NCI-H526 treated with DMSO at 0.1 percent for 48 hours (cell line): Measurements from ENCODE around the gene HP.
"Not testable (repeated sequence)": the region's sequence is repeated elsewhere in the genome, so short reads cannot be mapped to it uniquely, and the experiment has no call there.

Source experiments
- DNase-seq: peaks from one replicate; lab custom pipeline; 2025; lab: John Stamatoyannopoulos, UW

The HP gene

GRCh38 chr16:72054254-72054847 lies at the start of gene HP:
HP (plus strand) TSS chr16:72054505; CDS start chr16:72054653, 148 bp downstream.
- not testable (repeated sequence) for DNase-seq

- DNase-seq, result not testable (repeated sequence)
Observed at GRCh38 chr16:72008065-72008423, 46.3 kb upstream of the HP start.

GRCh38 chr16:72008424-72009216 lies 45.7 kb upstream of the HP start, which contains the start of gene DHODH:
DHODH (plus strand) TSS chr16:72008744; CDS start chr16:72008765, 21 bp downstream.
- peak; percentile 91 for DNase-seq

- DNase-seq, result no peak
Observed at GRCh38 chr16:72009779-72010178, 44.5 kb upstream of the HP start.

- DNase-seq, result no peak
Observed at GRCh38 chr16:72012607-72013006, 41.7 kb upstream of the HP start.

- no peak for DNase-seq
Observed at GRCh38 chr16:72013389-72013788, 40.9 kb upstream of the HP start.

GRCh38 chr16:72013888-72014581 lies 40.3 kb upstream of the HP start:
- no peak for DNase-seq

- no peak for DNase-seq
Observed at GRCh38 chr16:72014675-72015074, 39.6 kb upstream of the HP start.

GRCh38 chr16:72015124-72015523 lies 39.2 kb upstream of the HP start:
- no peak for DNase-seq

GRCh38 chr16:72018470-72018869 lies 35.8 kb upstream of the HP start:
- DNase-seq, result no peak

GRCh38 chr16:72021043-72021442 lies 33.3 kb upstream of the HP start:
- no peak for DNase-seq

- DNase-seq, result no peak
Observed at GRCh38 chr16:72022127-72022526, 32.2 kb upstream of the HP start.

- DNase-seq, result no peak
Observed at GRCh38 chr16:72023962-72024361, 30.3 kb upstream of the HP start.

- no peak for DNase-seq
Observed at GRCh38 chr16:72024862-72025382, 29.4 kb upstream of the HP start.

- no peak for DNase-seq
Observed at GRCh38 chr16:72025404-72026114, 28.7 kb upstream of the HP start.

GRCh38 chr16:72027669-72028378 lies 26.5 kb upstream of the HP start:
- DNase-seq, result no peak

GRCh38 chr16:72029567-72030271 lies 24.6 kb upstream of the HP start:
- no peak for DNase-seq

- DNase-seq, result no peak
Observed at GRCh38 chr16:72033437-72033836, 20.9 kb upstream of the HP start.

- DNase-seq, result no peak
Observed at GRCh38 chr16:72036098-72036497, 18.2 kb upstream of the HP start.

GRCh38 chr16:72042157-72042660 lies 12.1 kb upstream of the HP start:
- no peak for DNase-seq

- DNase-seq, result no peak
Observed at GRCh38 chr16:72043058-72043457, 11.2 kb upstream of the HP start.
